Fibroblast of skin of right biceps (primary cell): ENCODE measurements around the gene MSL3B.

Source experiments
- DNase-seq: peaks from one replicate; pipeline ENCODE4 v3.0.0-alpha.2; 2013

Gene MSL3B

GRCh38 chr2:233852056-233852455, 16.1 kb downstream of the MSL3B start:
- no peak for DNase-seq

- DNase-seq = no peak
These were observed 17.0 kb downstream of the MSL3B start for GRCh38 chr2:233851169-233851568.

- no peak for DNase-seq
These were observed 17.4 kb downstream of the MSL3B start for GRCh38 chr2:233850745-233851144.

GRCh38 chr2:233849607-233850271, 18.4 kb downstream of the MSL3B start:
- DNase-seq = no peak

- no peak for DNase-seq
These were observed 19.9 kb downstream of the MSL3B start for GRCh38 chr2:233848276-233848675.

- DNase-seq = no peak
These were observed 20.8 kb downstream of the MSL3B start for GRCh38 chr2:233847248-233847898.

GRCh38 chr2:233846387-233847247, 21.6 kb downstream of the MSL3B start:
- no peak for DNase-seq

- DNase-seq = no peak
These were observed 22.7 kb downstream of the MSL3B start for GRCh38 chr2:233845301-233846060.

GRCh38 chr2:233844836-233845235, 23.4 kb downstream of the MSL3B start:
- no peak for DNase-seq

- DNase-seq = no peak
These were observed 23.9 kb downstream of the MSL3B start for GRCh38 chr2:233844064-233844807.

GRCh38 chr2:233841183-233841582, 27.0 kb downstream of the MSL3B start:
- DNase-seq = no peak

- no peak for DNase-seq
These were observed 27.7 kb downstream of the MSL3B start for GRCh38 chr2:233840520-233840919.

- no peak for DNase-seq
These were observed 28.8 kb downstream of the MSL3B start for GRCh38 chr2:233839447-233839820.

GRCh38 chr2:233838726-233839446, 29.3 kb downstream of the MSL3B start:
- DNase-seq = no peak

GRCh38 chr2:233838251-233838650, 29.9 kb downstream of the MSL3B start:
- DNase-seq = no peak

- no peak for DNase-seq
These were observed 30.4 kb downstream of the MSL3B start for GRCh38 chr2:233837694-233838229.

GRCh38 chr2:233836359-233836758, 31.8 kb downstream of the MSL3B start:
- no peak for DNase-seq

- no peak for DNase-seq
These were observed 32.7 kb downstream of the MSL3B start for GRCh38 chr2:233835230-233836186.

- no peak for DNase-seq
These were observed 34.8 kb downstream of the MSL3B start for GRCh38 chr2:233833345-233833744.

- DNase-seq = peak; percentile 34
These were observed 35.3 kb downstream of the MSL3B start for GRCh38 chr2:233832869-233833311.
